Measurements from ENCODE around the gene PGD.
A peak's percentile ranks its signal among the peaks of the same experiment; 100 is the strongest.
"Not testable (repeated sequence)": the region's sequence is repeated elsewhere in the genome, so short reads cannot be mapped to it uniquely, and the experiment has no call there.

The PGD gene

DNA sequence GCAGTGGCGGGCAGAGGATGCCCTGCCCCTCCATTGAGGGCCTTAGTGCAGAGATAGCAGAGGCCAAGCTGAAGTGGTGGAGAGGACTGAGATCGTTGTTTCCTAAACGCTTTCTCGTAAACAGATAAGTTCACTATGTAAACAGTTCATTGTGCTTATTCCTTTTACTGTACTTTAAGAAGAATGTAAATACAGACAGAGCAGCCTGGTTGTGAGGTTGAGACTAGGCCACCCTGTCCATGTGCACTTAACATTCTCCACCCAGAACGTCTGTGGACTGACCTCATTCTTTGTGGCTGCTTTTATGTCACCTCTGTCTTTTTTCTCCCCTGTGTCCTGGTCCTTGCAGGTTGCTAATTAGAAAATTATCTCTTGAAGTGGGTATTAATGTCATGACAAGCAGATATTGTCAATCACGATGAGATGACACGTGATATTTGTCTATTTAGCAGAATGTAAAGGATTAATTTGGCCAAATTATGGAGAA, 39.9 kb downstream of the PGD start:
- DNase-seq, result no peak

DNA sequence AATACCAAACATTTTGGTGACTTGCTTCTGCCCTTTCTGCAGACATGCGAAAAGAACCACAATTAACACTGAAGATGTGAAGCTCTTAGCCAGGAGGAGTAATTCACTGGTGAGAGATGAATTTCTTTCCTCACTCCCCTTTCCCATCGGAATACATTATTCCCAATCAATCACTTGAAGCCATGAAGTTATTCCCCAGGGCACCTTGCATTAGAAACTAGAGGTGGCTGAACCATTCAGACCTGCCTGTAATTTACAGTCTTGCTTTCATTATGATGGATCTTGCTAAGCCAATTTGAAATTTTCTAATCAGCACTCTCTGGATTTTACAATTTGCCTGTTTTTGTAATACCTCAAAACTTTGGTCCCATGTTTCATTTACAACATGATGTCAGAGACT, 41.4 kb downstream of the PGD start:
- DNase-seq, result no peak

DNA sequence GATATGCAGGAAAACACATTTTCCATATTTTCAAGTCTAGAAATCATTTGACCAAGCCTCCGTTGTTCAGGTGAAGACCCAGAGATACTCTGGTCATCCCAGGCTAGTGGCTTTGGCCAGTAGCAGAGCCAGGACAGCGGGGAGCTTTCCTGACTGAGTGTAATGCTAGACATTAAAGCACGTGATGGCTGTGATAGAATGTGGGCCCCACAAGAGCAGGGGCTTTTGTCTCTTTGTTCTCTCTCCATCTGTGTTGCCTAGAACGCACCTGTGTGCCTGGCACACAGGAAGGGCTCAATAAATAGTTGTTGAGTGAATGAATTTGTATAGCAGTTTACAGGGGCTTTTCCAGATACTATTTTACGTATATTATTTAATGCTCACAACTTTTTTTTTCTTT, 41.9 kb downstream of the PGD start:
- DNase-seq, result no peak

DNA sequence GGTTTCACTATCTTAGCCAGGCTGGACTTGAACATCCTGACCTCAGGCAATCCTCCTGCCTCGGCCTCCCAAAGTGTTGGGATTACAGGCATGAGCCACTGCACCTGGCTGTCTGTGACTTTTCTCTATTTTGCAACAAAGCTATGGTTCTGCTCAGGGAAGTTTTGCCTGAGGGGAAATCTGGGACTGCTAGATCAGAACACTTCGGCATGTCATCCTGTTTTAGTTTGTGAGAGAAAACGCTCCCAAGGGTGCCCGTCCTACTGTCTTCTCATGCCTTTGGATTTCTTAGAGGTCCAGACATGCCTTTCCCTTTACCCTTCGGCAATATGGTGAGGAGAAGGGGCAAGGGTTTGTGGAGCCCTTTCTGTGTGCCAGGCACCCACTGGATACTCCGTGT, 45.4 kb downstream of the PGD start:
- DNase-seq, result no peak

DNA sequence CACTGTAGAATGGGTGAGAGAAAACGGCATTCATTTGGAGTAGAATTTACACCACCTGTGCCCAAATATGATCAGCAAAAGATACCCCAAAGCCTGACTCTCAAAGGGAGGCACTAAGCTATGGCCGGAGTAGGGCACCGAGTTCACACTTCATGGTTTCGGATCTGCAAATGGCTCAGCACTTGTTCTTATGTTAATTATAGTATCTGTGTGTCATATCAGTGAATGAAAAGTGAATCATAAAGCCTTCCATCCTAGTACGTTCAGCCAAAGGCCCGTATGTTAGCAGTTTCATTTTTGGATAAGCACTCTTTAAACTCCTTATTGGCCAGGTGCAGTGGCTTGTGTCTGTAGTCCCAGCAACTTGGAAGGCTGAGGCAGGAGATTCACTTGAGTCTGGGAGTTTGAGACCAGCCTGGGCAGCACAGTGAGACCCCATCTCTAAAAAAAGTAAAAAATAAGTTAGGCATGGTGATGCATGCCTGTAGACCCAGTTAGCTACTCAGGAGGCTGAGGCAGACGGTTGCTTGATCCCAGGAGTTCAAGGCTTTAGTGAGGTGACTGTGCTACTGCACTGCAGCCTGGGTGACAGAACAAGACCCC, 46.0 kb downstream of the PGD start:
- DNase-seq, result no peak

DNA sequence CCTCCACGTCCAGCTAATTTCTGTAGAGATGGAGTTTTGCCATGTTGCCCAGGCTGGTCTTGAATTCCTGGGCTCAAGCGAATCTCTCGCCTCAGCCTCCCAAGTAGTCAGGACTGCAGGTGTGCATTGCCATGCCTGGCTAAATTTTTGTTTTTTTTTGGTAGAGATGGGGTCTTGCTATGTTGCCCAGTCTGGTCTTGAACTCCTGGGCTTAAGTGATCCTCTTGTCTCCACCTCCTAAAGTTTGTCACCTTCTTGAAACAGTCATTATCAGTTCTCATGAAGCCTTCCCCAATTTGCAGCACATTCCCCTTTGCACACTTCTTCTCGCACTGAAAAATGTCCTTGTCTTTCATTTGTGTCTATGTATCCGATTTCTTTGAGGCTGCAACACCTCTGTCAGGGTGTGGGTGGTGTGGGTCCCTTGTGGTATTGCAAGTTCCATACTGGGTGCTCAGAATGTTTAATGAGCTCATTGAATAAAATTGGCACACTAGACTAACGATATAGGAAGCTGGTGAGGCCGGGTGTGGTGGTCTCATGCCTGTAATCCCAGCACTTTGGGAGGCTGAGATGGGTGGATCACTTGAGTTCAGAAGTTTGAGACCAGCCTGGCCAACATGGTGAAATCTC, 48.0 kb downstream of the PGD start:
- no peak for DNase-seq

DNA sequence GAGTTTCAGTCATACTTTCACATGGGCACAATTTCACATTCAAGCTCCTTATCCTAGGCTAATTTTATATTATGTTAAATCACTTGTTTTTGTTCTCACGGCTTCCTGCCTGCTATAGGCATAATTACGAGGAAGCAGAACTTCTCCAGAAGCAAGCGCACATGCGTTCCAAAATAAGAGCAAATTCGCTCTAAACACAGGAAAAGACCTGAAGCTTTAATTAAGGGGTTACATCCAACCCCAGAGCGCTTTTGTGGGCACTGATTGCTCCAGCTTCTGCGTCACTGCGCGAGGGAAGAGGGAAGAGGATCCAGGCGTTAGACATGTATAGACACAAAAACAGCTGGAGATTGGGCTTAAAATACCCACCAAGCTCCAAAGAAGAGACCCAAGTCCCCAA, 50.9 kb downstream of the PGD start, which contains the start of gene CORT:
Gene CORT (plus strand): TSS at position 281 of the 400 bp plus-strand sequence. CDS start 193 bp downstream, outside the sequence.
- DNase-seq, result no peak

DNA sequence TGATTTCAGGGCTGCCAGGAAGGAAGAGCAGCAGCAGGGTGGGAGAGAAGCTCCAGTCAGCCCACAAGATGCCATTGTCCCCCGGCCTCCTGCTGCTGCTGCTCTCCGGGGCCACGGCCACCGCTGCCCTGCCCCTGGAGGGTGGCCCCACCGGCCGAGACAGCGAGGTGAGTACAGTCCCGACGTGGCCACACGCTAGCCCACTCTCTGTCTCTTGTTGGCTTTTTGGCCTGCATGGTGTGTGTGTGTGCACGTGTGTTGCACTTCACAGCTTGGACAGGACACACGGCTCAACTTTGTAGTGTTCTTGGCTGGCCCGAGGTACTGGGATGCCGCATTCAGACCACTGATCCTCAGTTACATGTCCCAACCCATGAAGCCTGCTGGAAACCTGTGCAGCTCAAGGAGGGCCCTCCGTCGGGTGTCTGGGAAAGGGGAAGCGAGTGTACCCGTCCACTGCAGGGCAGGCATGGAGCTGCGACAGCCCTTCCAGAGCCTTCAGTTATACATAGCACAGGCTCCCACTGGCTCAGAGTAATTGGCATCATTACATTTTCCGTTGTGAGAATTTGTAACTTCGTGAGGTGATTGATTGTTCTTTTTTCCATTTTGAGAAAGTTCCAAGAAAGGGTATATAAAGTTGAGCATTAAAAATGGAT, 51.4 kb downstream of the PGD start:
- no peak for DNase-seq

DNA sequence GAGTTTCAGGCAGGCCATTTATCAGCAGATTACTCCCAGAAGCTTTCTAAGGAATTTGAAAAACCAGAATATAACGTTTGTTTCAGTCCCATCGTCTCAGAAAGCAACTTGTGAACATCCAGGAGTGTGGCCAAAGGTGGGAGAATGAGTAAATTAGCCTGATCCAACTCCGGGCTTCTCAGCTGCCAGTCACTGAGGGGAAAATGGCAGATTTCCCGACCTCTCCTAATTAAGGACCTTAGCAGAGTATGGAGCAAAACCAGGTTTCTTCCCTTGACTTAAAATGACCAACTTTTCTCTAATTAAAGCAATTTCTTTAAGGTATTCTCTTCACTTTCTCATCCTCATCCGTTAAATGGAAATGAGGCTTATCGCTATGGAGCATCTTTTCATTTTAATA, 52.0 kb downstream of the PGD start:
- no peak for DNase-seq

DNA sequence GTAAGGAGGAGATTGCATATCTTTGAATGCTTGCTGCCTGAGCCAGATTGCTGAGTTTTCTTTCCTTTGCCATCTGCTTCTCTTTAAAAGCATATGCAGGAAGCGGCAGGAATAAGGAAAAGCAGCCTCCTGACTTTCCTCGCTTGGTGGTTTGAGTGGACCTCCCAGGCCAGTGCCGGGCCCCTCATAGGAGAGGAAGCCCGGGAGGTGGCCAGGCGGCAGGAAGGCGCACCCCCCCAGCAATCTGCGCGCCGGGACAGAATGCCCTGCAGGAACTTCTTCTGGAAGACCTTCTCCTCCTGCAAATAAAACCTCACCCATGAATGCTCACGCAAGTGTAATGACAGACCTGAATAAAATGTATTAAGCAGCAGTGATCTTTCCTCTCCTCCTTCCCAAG, 52.4 kb downstream of the PGD start:
- no peak for DNase-seq

DNA sequence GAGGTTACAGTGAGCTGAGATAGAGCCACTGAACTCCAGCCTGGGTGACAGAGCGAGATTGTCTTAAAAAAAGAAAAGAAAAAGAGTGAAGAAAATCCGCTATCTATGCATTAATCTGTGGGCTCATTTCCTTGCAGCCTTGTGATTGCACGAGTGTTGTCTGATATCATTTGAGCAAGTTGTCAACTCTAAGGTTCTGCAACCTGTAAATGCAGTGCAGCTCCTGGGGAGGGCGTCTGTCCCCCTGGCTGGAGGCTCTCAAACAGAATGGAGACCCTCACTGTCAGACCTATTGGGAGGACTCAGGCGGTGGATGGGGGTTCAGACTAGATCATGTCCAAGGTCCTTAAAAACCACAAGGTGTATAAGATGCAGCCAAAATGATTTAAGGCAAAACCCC, 57.2 kb downstream of the PGD start:
- no peak for DNase-seq

DNA sequence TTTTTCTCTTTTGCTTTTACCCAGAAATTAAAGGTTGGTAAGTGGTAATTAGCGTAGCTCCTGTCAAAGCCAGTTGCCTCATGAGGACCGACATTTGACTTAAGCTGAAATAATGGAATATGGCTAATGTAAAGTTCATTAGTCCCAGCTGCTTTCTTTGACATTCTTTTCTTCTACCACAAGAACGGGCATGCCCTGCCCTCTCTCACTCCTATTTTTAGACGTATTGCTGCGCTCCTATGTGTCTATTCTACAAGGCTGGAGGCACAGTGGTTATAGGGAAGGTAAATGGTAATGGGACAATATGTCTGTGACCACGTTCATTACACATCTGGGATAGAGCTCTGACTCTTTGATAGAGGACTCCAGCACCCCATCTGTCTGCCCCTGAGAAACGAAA, 57.8 kb downstream of the PGD start:
- DNase-seq, result no peak

DNA sequence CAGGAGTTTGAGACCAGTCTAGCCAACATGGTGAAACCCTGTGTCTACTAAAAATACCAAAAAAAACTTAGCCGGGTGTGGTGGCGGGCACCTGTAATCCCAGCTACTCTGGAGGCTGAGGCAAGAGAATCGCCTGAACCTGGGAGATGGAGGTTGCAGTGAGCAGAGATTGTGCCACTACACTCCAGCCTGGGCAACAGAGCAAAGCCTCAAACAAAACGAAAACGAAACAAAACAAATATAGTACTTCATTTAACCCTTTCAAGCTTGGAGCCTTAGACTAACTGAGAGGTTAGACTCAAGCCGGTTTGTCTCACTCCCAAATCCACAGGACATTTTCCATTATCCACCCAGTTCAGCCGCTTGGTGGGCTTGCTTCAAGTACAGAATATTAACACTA, 58.6 kb downstream of the PGD start:
- DNase-seq, result not testable (repeated sequence)

DNA sequence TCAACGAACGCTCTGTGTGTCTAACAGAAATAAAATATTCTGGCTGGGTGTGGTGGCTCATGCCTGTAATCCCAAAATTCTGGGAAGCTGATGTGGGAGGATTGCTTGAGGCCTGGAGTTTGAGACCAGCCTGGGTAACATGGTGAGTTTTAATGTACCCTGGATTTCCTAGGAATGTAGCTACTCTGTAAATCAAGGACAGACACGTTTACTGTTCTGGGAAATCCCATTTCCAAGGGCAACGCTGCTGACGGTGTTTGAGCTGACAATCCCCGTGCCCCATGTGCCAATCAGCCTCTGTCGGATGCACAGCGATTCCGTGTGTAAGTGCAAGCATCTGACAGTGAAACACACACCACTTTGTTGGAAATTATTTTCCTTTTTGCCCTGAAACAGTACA, 59.0 kb downstream of the PGD start:
- DNase-seq, result no peak

DNA sequence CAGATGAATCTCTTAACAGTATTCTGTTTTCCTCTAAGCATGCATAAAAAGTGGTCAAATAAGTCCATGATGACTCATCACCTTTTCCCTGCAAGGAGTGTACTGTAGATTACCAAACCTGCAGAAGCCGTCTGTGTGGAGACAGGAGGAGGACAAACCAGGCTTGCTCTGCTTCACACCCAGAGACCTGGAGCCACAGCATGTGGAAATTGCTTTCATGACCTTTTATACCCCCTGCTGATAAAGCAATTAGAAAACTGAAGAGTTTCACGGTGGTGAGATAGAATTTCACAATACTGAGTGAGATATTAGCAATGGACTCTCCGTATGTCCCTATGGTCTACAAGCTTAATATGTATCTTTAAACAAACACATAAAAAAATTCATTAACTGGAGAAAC, 60.3 kb downstream of the PGD start:
- DNase-seq, result peak; percentile 72

DNA sequence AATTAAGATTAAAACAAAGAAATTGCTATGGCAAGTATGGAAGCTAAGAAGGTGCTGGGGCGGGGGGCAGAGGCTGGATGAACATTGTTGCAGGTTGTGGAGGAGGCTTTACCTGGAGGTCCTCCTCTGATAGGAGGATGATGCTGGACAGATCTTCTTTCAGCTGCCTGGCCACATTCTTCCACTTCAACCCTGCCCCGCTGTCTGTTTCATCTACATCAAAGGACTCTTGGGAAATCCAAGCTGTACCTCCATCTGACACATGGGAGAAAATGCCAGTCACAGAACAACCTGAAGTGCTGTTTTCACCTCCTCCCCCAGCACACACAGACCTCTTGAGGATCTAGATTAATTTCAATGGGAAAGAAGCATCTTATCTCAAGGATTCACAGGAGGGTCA, 68.2 kb downstream of the PGD start:
- no peak for DNase-seq

DNA sequence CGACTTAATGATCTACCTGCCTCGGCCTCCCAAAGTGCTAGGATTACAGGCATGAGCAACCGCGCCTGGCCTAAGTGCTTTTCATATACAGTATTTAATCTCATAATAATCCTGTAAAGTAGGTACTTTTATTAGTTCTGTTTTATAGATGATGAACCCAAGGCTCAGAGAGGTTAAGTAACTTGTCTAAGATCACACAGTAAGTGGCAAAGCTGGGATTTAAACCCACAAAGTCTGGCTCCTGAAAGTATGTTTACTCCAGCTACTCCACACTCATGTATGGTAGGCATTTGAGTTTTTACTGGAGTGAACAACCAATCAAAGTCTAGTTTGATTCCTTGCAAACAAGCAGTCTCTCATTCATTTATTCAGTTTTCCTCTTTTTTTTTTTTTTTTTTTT, 71.2 kb downstream of the PGD start:
- no peak for DNase-seq

Measured in HCEC 1CT (cell line).